ENCODE data around the gene KCNK2.

DNA sequence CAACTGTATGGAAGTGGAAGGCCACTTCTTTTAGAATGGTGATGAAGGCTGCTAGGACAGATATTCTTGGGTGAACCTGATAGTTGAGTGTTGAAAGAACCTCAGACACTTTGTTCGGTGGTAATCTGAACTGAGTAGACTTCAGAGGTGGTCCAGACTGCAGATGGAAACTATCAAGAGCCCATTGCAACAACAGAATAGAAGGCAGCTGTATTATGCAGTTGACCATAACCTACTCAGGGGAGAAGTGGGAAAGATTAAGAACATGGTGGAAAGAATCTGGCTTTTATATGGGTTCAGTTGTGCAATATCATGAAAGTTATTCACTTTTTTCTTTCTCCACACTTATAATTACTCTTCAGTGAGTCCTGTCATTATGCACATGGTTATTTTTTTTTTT is 194.0 kb downstream of the KCNK2 start:
- TF ChIP-seq, protein P1, sequence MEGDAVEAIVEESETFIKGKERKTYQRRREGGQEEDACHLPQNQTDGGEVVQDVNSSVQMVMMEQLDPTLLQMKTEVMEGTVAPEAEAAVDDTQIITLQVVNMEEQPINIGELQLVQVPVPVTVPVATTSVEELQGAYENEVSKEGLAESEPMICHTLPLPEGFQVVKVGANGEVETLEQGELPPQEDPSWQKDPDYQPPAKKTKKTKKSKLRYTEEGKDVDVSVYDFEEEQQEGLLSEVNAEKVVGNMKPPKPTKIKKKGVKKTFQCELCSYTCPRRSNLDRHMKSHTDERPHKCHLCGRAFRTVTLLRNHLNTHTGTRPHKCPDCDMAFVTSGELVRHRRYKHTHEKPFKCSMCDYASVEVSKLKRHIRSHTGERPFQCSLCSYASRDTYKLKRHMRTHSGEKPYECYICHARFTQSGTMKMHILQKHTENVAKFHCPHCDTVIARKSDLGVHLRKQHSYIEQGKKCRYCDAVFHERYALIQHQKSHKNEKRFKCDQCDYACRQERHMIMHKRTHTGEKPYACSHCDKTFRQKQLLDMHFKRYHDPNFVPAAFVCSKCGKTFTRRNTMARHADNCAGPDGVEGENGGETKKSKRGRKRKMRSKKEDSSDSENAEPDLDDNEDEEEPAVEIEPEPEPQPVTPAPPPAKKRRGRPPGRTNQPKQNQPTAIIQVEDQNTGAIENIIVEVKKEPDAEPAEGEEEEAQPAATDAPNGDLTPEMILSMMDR (IDR thresholded peaks at IDR 0.05): no peak
- no peak for TF ChIP-seq EP300 (IDR thresholded peaks at IDR 0.05; ENCODE audit: low read depth)
- TF ChIP-seq POLR2A (IDR thresholded peaks at IDR 0.05): no peak
